IMR-90 (cell line): ENCODE measurements around the gene ILF3. TPM values are rescaled to one million over a fixed set of nuclear protein-coding genes. Genes with fewer than 3 reads are reported as not detected.

Source experiments
- ATAC-seq: fragments of 200-7000 bp; cut with Tn5 transposase; 2 replicates; pipeline ENCODE4 v1.9.1; 2020; ENCODE audit warnings: low read depth, mild to moderate bottlenecking, moderate library complexity
- BruUV-seq: library from RNA; stranded (reverse); fragments of 400-500 nt; replicated peaks from 2 replicates; lab custom pipeline; 2021; lab: Mats Ljungman, UMichigan
- CTCF ChIA-PET: fragments of 300-600 bp; formaldehyde crosslinking; extraction: SDS; loops from one replicate; lab custom pipeline; 2021; ENCODE audit warnings: antibody characterized with exemption; lab: Yijun Ruan, JAX
- POLR2A ChIA-PET: fragments of 300-600 bp; sonication (Branson Sonifier 250); formaldehyde crosslinking; loops from one replicate; lab custom pipeline; 2022; ENCODE audit warnings: antibody characterized with exemption; ENCODE audit not compliant: unreplicated experiment; lab: Charles Lee
- DNase-seq: peaks from one replicate; pipeline ENCODE4 v3.0.0; 2013
- H2AFZ ChIP-seq: replicated peaks from 2 replicates; pipeline ENCODE3; 2013; ENCODE audit warnings: low read length, mild to moderate bottlenecking; ENCODE audit not compliant: poor library complexity
- H2AK5ac ChIP-seq: 2 replicates; pipeline ENCODE4 v1.6.1; 2013; ENCODE audit warnings: low read depth, low read length, inconsistent platforms
- H2AK9ac ChIP-seq: replicated peaks from 2 replicates; pipeline ENCODE3; 2013; ENCODE audit warnings: mild to moderate bottlenecking, low read depth, low read length, moderate library complexity; ENCODE audit not compliant: poor library complexity
- H2BK120ac ChIP-seq: 2 replicates; pipeline ENCODE4 v1.6.1; 2013; ENCODE audit warnings: low read depth, low read length, inconsistent platforms
- H2BK15ac ChIP-seq: 3 replicates; pipeline ENCODE4 v1.6.1; 2013; ENCODE audit warnings: low read depth, low read length, inconsistent platforms
- H2BK20ac ChIP-seq: 2 replicates; pipeline ENCODE4 v1.6.1; 2013; ENCODE audit warnings: low read depth, mild to moderate bottlenecking, inconsistent platforms, low read length, moderate library complexity
- H2BK5ac ChIP-seq: 2 replicates; pipeline ENCODE4 v1.6.1; 2013; ENCODE audit warnings: mild to moderate bottlenecking, low read depth, low read length, inconsistent platforms; ENCODE audit not compliant: poor library complexity, severe bottlenecking
- H3K14ac ChIP-seq: replicated peaks from 2 replicates; pipeline ENCODE4 v1.6.1; 2013; ENCODE audit warnings: low read depth, low read length, inconsistent platforms
- H3K18ac ChIP-seq: 2 replicates; pipeline ENCODE4 v1.6.1; 2013; ENCODE audit warnings: low read depth, low read length, control low read depth
- H3K23ac ChIP-seq: 2 replicates; pipeline ENCODE4 v1.6.1; 2013; ENCODE audit warnings: low read depth, low read length, inconsistent platforms
- H3K27ac ChIP-seq: 2 replicates; pipeline ENCODE4 v1.5.1; 2013; ENCODE audit warnings: mild to moderate bottlenecking, control low read depth, low read length; ENCODE audit not compliant: insufficient read depth
- H3K27me3 ChIP-seq: 2 replicates; pipeline ENCODE4 v1.6.1; 2013; ENCODE audit warnings: low read length; ENCODE audit not compliant: control insufficient read depth, insufficient read depth
- H3K36me3 ChIP-seq: 2 replicates; pipeline ENCODE4 v1.6.1; 2013; ENCODE audit warnings: low read length, mixed read lengths; ENCODE audit not compliant: control insufficient read depth, insufficient read depth
- H3K4ac ChIP-seq: 2 replicates; pipeline ENCODE4 v1.6.1; 2013; ENCODE audit warnings: low read depth, low read length, inconsistent platforms
- H3K4me1 ChIP-seq: 2 replicates; pipeline ENCODE4 v1.6.1; 2013; ENCODE audit warnings: low read length, mixed read lengths; ENCODE audit not compliant: control insufficient read depth, insufficient read depth
- H3K4me2 ChIP-seq: 2 replicates; pipeline ENCODE4 v1.6.1; 2013; ENCODE audit warnings: low read depth, mild to moderate bottlenecking, control low read depth, low read length, moderate library complexity
- H3K4me3 ChIP-seq: 2 replicates; pipeline ENCODE4 v1.5.1; 2013; ENCODE audit warnings: low read depth, mild to moderate bottlenecking, control low read depth, low read length, moderate library complexity; ENCODE audit not compliant: insufficient read depth
- H3K56ac ChIP-seq: 2 replicates; pipeline ENCODE4 v1.6.1; 2013; ENCODE audit warnings: low read length, inconsistent platforms; ENCODE audit not compliant: insufficient read depth; ENCODE audit errors: extremely low read depth
- H3K79me1 ChIP-seq, 2 experiments: 2 replicates each; pipeline ENCODE4 v1.6.1; 2013; ENCODE audit warnings: low read length in 2 of 2, inconsistent platforms in 1 of 2, low read depth in 1 of 2
- H3K9ac ChIP-seq: 2 replicates; pipeline ENCODE4 v1.6.1; 2013; ENCODE audit warnings: low read depth, low read length, control low read depth
- H3K9me1 ChIP-seq: 2 replicates; pipeline ENCODE4 v1.6.1; 2013; ENCODE audit warnings: low read length, inconsistent platforms; ENCODE audit not compliant: insufficient read depth
- H3K9me3 ChIP-seq: 2 replicates; pipeline ENCODE4 v1.6.1; 2013; ENCODE audit warnings: low read length; ENCODE audit not compliant: control insufficient read depth, insufficient read depth
- H4K20me1 ChIP-seq: 2 replicates; pipeline ENCODE4 v1.6.1; 2013; ENCODE audit warnings: low read length, inconsistent platforms; ENCODE audit not compliant: insufficient read depth
- H4K5ac ChIP-seq: 2 replicates; pipeline ENCODE4 v1.6.1; 2013; ENCODE audit warnings: mild to moderate bottlenecking, low read depth, low read length, control low read depth
- H4K8ac ChIP-seq, 2 experiments: 2 replicates each; pipeline ENCODE4 v1.6.1; 2013; ENCODE audit warnings: low read depth in 2 of 2, low read length in 2 of 2, control low read depth in 1 of 2, inconsistent platforms in 1 of 2
- H4K91ac ChIP-seq: 2 replicates; pipeline ENCODE4 v1.6.1; 2013; ENCODE audit warnings: low read depth, low read length, inconsistent platforms; ENCODE audit not compliant: insufficient read depth
- BHLHE40 ChIP-seq: fragments of 150-350 bp; IDR thresholded peaks from 2 replicates; pipeline ENCODE4 v1.6.1; 2016; ENCODE audit warnings: mild to moderate bottlenecking, low read depth, low read length
- CEBPB ChIP-seq: IDR thresholded peaks from 2 replicates; pipeline ENCODE4 v1.6.1; 2012; ENCODE audit warnings: low read depth, low read length, improper control_type of control experiment
- FOS ChIP-seq: fragments of 150-350 bp; IDR thresholded peaks from 2 replicates; pipeline ENCODE4 v1.6.1; 2016; ENCODE audit warnings: low read depth, low read length
- MAFK ChIP-seq: IDR thresholded peaks from 2 replicates; pipeline ENCODE4 v1.6.1; 2012; ENCODE audit warnings: low read depth, low read length, improper control_type of control experiment
- MAZ ChIP-seq: IDR thresholded peaks from 2 replicates; pipeline ENCODE4 v1.6.1; 2012; ENCODE audit warnings: low read depth, mild to moderate bottlenecking, low read length, improper control_type of control experiment, moderate library complexity, borderline replicate concordance
- MXI1 ChIP-seq: IDR thresholded peaks from 2 replicates; pipeline ENCODE4 v1.6.1; 2012; ENCODE audit warnings: low read depth, mild to moderate bottlenecking, low read length, moderate library complexity, borderline replicate concordance
- NFE2L2 ChIP-seq: fragments of 150-350 bp; IDR thresholded peaks from 2 replicates; pipeline ENCODE4 v1.6.1; 2016; ENCODE audit warnings: low read depth, mild to moderate bottlenecking, low read length
- RAD21 ChIP-seq: IDR thresholded peaks from 2 replicates; pipeline ENCODE4 v1.6.1; 2012; ENCODE audit warnings: low read length, improper control_type of control experiment
- RCOR1 ChIP-seq: IDR thresholded peaks from 2 replicates; pipeline ENCODE4 v1.6.1; 2012; ENCODE audit warnings: mild to moderate bottlenecking, low read length, improper control_type of control experiment; ENCODE audit not compliant: insufficient replicate concordance
- SMC3 ChIP-seq: fragments of 150-350 bp; IDR thresholded peaks from 2 replicates; pipeline ENCODE4 v1.6.1; 2016; ENCODE audit warnings: low read depth, mild to moderate bottlenecking, antibody characterized with exemption, low read length, moderate library complexity
- WGBS, 2 experiments: methylation state at CpG; one replicate each; pipeline versions ENCODE4 v1.1.5 to v1.1.7; 2013; ENCODE audit warnings: missing lambda C conversion rate in 2 of 2; ENCODE audit not compliant: insufficient read length in 1 of 2; ENCODE audit errors: extremely low coverage in 2 of 2; 5-methylcytosine and 5-hydroxymethylcytosine counted together
- dilution Hi-C: fragments of 300-500 bp; cut with HindIII; formaldehyde crosslinking; loops from one replicate; pipeline ENCODE4 v1.14.3; 2018; ENCODE audit warnings: low sequenced_read_pairs; ENCODE audit not compliant: unreplicated experiment
- in situ Hi-C: fragments of 300-500 bp; cut with MboI; formaldehyde crosslinking; loops from 3 replicates; pipeline ENCODE4 v1.14.3; 2019; ENCODE audit warnings: low sequenced_read_pairs, inconsistent platforms, mixed read lengths
- intact Hi-C: fragments of 100-400 bp; cut with micrococcal nuclease; formaldehyde crosslinking; loops from 2 replicates; pipeline ENCODE4 v1.10.0; 2022
- polyA plus RNA-seq, 3 experiments: library from polyadenylated mRNA; depleted of rRNA; stranded (reverse); fragments of >200 nt; gene quantifications; 2 replicates each; pipeline ENCODE4 v1.2.3, GENCODE V29; 2012; ENCODE audit warnings: low replicate concordance in 1 of 3
- total RNA-seq: library from RNA; depleted of rRNA; stranded (reverse); fragments of >200 nt; gene quantifications from 2 replicates; pipeline ENCODE4 v1.2.3, GENCODE V29; 2012
- TF ChIP-seq, protein P1 (sequence below): fragments of 150-350 bp; IDR thresholded peaks from 2 replicates; pipeline ENCODE4 v1.6.1; 2017; ENCODE audit warnings: mild to moderate bottlenecking, antibody characterized with exemption, low read length, low read depth
- TF ChIP-seq, protein P2 (sequence below): fragments of 150-350 bp; IDR thresholded peaks from 2 replicates; pipeline ENCODE4 v1.6.1; 2016; ENCODE audit warnings: low read depth, mild to moderate bottlenecking, low read length, moderate library complexity, borderline replicate concordance
- TF ChIP-seq, protein P3 (sequence below): conservative IDR thresholded peaks from 2 replicates; pipeline ENCODE4 v1.5.1; 2012; ENCODE audit warnings: mild to moderate bottlenecking, low read depth, low read length, improper control_type of control experiment

The ILF3 gene
- total and polyA plus RNA-seq, 2 of the 4 experiments (the other 2 are of a cell fraction) = 120 to 166 TPM

DNA sequence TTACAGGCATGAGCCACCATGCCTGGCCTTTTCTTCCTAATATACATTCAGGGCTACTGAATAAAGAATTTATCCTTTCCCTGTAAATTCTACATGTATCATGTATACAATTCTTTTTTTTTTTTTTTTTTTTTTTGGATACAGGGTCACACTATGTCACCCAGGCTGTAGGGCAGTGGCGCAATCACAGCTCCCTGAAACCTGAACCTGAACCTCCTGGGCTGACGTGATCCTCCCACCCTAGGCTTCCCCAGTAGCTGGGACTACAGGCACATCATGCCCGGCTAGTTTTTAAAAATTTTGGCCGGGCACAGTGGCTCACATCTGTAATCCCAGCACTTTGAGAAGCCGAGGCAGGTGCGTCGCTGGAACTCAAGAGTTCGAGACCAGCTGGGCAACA is 35.3 kb upstream of the ILF3 start:
- peak overlapping the region; percentile 65 for H2BK5ac ChIP-seq
- H2BK15ac ChIP-seq = peak overlapping the region; percentile 58; the same call in 1 of the 3 replicates
- no peaks in the 10 kb centered on the region for H3K27me3 ChIP-seq
- H3K4me3 ChIP-seq = no peak overlapping the region
- H3K79me1 ChIP-seq = peaks cover 48 to 75% of the 10 kb centered on the region in 2 experiments
- 90% methylated on average over 2 of the region's 8 CpGs; no CpG with 5 or more reads in 1 of the 2 experiments for WGBS, 2 experiments
- H2BK20ac ChIP-seq = peak overlapping the region; percentile 39
- H2AFZ ChIP-seq = no peak overlapping the region
- intact Hi-C loops = no loop called here
- H2BK120ac ChIP-seq = peak overlapping the region; percentile 74
- dilution Hi-C loops = no loop called here
- peak overlapping the region; percentile 64 for H3K4ac ChIP-seq
- peaks cover 5% of the 10 kb centered on the region; the same call in 1 of the 2 replicates for H4K20me1 ChIP-seq
- in situ Hi-C loops = no loop called here
- H3K18ac ChIP-seq = no peak overlapping the region
- H4K91ac ChIP-seq = peak overlapping the region; percentile 68
- H4K8ac ChIP-seq = peak overlapping the region in 1 of 2 experiments; percentile 54; a peak in 2 of 4 replicates
- BruUV-seq = no TSS peak
- DNase-seq = no peak
- peak overlapping the region; percentile 44; the same call in 1 of the 2 replicates for H3K27ac ChIP-seq
- H3K9ac ChIP-seq = no peak overlapping the region
- H3K9me3 ChIP-seq = no peaks in the 10 kb centered on the region
- H3K4me1 ChIP-seq = peaks cover 11% of the 10 kb centered on the region
- peak overlapping the region; percentile 35; the same call in 1 of the 2 replicates for H3K14ac ChIP-seq
- no peak overlapping the region for H3K56ac ChIP-seq
- POLR2A ChIA-PET = no interaction called here
- TF ChIP-seq RAD21 = no peak
- TF ChIP-seq NFE2L2 = no peak
- no peak for TF ChIP-seq MAZ
- TF ChIP-seq, protein P1, sequence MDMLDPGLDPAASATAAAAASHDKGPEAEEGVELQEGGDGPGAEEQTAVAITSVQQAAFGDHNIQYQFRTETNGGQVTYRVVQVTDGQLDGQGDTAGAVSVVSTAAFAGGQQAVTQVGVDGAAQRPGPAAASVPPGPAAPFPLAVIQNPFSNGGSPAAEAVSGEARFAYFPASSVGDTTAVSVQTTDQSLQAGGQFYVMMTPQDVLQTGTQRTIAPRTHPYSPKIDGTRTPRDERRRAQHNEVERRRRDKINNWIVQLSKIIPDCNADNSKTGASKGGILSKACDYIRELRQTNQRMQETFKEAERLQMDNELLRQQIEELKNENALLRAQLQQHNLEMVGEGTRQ = no peak
- no peak for TF ChIP-seq MAFK
- no peak for TF ChIP-seq CEBPB
- TF ChIP-seq MXI1 = no peak
- TF ChIP-seq, protein P2, sequence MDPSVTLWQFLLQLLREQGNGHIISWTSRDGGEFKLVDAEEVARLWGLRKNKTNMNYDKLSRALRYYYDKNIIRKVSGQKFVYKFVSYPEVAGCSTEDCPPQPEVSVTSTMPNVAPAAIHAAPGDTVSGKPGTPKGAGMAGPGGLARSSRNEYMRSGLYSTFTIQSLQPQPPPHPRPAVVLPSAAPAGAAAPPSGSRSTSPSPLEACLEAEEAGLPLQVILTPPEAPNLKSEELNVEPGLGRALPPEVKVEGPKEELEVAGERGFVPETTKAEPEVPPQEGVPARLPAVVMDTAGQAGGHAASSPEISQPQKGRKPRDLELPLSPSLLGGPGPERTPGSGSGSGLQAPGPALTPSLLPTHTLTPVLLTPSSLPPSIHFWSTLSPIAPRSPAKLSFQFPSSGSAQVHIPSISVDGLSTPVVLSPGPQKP = no peak
- TF ChIP-seq BHLHE40 = no peak
- TF ChIP-seq RCOR1 = no peak
- TF ChIP-seq SMC3 = no peak
- TF ChIP-seq, protein P3, sequence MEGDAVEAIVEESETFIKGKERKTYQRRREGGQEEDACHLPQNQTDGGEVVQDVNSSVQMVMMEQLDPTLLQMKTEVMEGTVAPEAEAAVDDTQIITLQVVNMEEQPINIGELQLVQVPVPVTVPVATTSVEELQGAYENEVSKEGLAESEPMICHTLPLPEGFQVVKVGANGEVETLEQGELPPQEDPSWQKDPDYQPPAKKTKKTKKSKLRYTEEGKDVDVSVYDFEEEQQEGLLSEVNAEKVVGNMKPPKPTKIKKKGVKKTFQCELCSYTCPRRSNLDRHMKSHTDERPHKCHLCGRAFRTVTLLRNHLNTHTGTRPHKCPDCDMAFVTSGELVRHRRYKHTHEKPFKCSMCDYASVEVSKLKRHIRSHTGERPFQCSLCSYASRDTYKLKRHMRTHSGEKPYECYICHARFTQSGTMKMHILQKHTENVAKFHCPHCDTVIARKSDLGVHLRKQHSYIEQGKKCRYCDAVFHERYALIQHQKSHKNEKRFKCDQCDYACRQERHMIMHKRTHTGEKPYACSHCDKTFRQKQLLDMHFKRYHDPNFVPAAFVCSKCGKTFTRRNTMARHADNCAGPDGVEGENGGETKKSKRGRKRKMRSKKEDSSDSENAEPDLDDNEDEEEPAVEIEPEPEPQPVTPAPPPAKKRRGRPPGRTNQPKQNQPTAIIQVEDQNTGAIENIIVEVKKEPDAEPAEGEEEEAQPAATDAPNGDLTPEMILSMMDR = no peak
- no peak for TF ChIP-seq FOS
- H3K23ac ChIP-seq = no peak overlapping the region
- CTCF ChIA-PET = interaction anchor here (0.6 to 1.8 kb wide), 2 partner anchors 37 to 571 kb away, joined by 3 to 6 read pairs; no protein-coding TSS in a partner anchor
- ATAC-seq = no peak
- no peak overlapping the region for H3K4me2 ChIP-seq
- H3K36me3 ChIP-seq = peaks cover 2% of the 10 kb centered on the region; the same call in 1 of the 2 replicates
- peak overlapping the region; percentile 50 for H2AK9ac ChIP-seq
- peak overlapping the region; percentile 81 for H2AK5ac ChIP-seq
- H3K9me1 ChIP-seq = peaks cover 12% of the 10 kb centered on the region
- H4K5ac ChIP-seq = peak overlapping the region; percentile 28; the same call in 1 of the 2 replicates
